Adrenal gland (tissue), 5 donors: Measurements from ENCODE around the gene PLEKHA6.

Experiments
- CTCF ChIP-seq, 6 experiments: fragments of 450-650 bp in 4 of 6; fragments of 200-600 bp in 2 of 6; sonication (generic) in 1 of 6; IDR thresholded peaks; 1 replicate in 5 of 6; 2 replicates in 1 of 6; pipeline versions ENCODE4 v1.5.1 to v1.8.0; 2016 to 2021; ENCODE audit warnings: antibody characterized with exemption in 6 of 6, mild to moderate bottlenecking in 2 of 6, moderate library complexity in 1 of 6
- POLR2A ChIP-seq, 2 donors: fragments of 450-650 bp; IDR thresholded peaks; one replicate each; pipeline ENCODE4 v1.6.1; 2017; ENCODE audit warnings: antibody characterized with exemption in 2 of 2, mild to moderate bottlenecking in 2 of 2, moderate library complexity in 1 of 2
- donor health status: DM: no; HTN: no; CAD: no.

GRCh38 chr1:204331275-204331674, 28.5 kb downstream of the PLEKHA6 start:
- TF ChIP-seq POLR2A (IDR thresholded peaks at IDR 0.05) (no peak), CTCF (IDR thresholded peaks at IDR 0.05) (no peak)
